Peyer's patch (tissue), 4 donors: ENCODE results near the gene SLC4A2.

ENCODE experiments used
- CTCF ChIP-seq, 6 experiments: fragments of 450-650 bp in 4 of 6; fragments of 200-600 bp in 2 of 6; sonication (generic) in 1 of 6; IDR thresholded peaks; one replicate each; pipeline ENCODE4 v1.5.1; 2017 to 2019; ENCODE audit warnings: antibody characterized with exemption in 6 of 6, mild to moderate bottlenecking in 3 of 6, moderate library complexity in 1 of 6
- POLR2A ChIP-seq, 2 donors: fragments of 450-650 bp; IDR thresholded peaks; one replicate each; pipeline ENCODE4 v1.5.1; 2017; ENCODE audit warnings: antibody characterized with exemption in 2 of 2, mild to moderate bottlenecking in 2 of 2, moderate library complexity in 2 of 2

- TF ChIP-seq CTCF (IDR thresholded peaks at IDR 0.05): no peak
- no peak for TF ChIP-seq POLR2A (IDR thresholded peaks at IDR 0.05)
These were observed 23.5 kb upstream of the SLC4A2 start for GRCh38 chr7:151035902-151036301.
